GM19452 (cell line): ENCODE results near the gene ESRRA.
"Not testable (repeated sequence)": the region's sequence is repeated elsewhere in the genome, so short reads cannot be mapped to it uniquely, and the experiment has no call there.

Source experiments
- ATAC-seq: cut with Tn5 transposase; IDR thresholded peaks from one replicate; pipeline ENCODE4 v1.9.1; 2021; ENCODE audit not compliant: unreplicated experiment

ESRRA gene

GRCh38 chr11:64307795-64308194, 2.5 kb downstream of the ESRRA start:
- ATAC-seq = not testable (repeated sequence)

- no peak for ATAC-seq
Measured at GRCh38 chr11:64312947-64313346, 7.6 kb downstream of the ESRRA start.

DNA sequence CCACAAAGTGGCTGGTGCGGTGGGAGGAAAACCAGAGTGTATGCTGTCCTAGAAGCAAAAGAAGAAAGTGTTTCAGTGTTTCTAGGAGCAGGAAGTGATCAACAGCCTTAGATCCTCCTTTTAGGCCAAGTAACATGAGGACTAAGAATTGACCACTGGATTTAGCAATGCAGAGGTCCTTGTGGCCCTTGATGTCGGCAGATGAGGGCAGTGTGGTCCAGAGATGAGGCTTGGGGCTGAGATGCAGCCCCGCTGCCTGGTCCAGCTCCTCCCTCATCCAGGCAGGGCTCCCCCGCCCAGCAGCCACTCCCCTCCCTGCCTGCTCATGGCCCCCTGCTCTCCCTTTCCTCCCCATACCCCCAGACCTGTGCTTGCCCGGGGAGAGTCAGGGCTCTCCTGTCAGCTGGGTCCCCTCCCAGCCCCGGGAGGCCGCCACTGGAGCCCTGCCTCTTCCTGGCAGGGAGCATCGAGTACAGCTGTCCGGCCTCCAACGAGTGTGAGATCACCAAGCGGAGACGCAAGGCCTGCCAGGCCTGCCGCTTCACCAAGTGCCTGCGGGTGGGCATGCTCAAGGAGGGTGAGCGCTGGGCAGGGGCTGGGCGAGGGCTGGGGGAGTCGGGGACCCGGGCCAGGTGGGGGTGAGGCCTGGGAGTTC, 8.3 kb downstream of the ESRRA start:
- ATAC-seq = no peak

GRCh38 chr11:64314146-64314804, 9.0 kb downstream of the ESRRA start:
- ATAC-seq = no peak

GRCh38 chr11:64314805-64315561, 9.7 kb downstream of the ESRRA start:
- no peak for ATAC-seq

GRCh38 chr11:64315667-64316526, 10.6 kb downstream of the ESRRA start:
- not testable (repeated sequence) for ATAC-seq

DNA sequence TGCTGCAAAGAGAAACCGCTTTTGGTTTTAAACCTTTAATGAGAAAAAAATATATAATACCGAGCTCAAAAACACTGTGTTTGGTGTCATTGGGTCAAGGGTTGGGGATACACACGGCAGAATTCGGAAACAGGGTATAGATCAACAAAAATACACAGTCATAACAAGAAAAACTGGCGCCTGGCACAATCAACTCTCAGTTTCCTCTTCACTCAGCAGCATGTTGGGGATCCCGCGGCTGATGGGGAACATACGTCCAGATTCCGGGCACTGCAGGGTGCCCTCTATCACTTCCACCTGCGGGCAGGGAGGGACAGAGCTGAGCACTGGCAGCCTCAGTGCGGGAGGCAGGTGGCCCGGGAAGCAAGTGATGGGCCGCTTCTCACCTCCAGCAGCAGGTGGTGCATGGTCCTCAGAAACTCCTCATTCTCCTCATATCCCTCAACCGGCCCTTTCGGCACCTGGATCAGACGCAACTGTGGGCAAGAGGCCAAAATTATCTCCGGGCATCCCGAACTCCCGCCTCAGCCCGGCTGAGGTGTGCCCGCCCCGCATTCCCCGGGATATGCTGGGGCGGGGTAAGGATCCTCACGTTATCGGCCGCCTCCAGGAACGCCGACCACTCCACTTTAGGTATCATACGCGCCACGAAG, 11.5 kb downstream of the ESRRA start:
- ATAC-seq = no peak

- peak; percentile 62 for ATAC-seq
Measured at GRCh38 chr11:64317325-64317960, 12.1 kb downstream of the ESRRA start, which contains the start of gene TRMT112. Gene TRMT112, minus strand, starts transcription at chr11:64317559. Its CDS starts 33 bp downstream, at chr11:64317526.

DNA sequence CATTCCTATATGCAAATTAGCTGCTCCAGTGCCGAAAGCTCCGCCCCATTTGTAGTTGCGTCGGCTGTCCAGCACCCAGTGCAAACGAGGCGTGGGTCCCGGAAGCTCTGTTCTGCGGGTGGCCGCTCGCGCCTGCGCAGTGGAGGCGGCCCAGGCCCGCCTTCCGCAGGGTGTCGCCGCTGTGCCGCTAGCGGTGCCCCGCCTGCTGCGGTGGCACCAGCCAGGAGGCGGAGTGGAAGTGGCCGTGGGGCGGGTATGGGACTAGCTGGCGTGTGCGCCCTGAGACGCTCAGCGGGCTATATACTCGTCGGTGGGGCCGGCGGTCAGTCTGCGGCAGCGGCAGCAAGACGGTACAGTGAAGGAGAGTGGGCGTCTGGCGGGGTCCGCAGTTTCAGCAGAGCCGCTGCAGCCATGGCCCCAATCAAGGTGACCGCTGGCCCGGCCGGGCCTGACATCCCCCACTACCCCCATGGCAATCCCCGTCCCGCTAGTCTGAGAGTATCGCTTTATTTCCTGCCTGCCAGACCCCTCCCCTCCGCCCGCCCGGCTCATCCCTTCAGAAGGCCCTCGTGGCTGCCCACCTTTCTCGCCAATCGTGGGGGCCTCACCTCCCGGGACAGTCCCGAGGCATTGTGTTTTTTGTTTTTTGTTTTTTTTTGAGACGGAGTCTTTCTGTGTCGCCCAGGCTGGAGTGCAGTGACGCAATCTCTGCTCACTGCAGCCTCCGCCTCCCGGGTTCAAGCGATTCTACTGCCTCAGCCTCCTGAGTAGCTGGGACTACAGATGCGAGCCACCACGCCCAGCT, 12.8 kb downstream of the ESRRA start, which contains the start of gene PRDX5:
Gene PRDX5 (plus strand): TSS at position 161 of the 805 bp plus-strand sequence. CDS start 95 bp downstream, at position 256.
- peak; percentile 70 for ATAC-seq

- no peak for ATAC-seq
Measured at GRCh38 chr11:64318766-64319761, 13.7 kb downstream of the ESRRA start.

DNA sequence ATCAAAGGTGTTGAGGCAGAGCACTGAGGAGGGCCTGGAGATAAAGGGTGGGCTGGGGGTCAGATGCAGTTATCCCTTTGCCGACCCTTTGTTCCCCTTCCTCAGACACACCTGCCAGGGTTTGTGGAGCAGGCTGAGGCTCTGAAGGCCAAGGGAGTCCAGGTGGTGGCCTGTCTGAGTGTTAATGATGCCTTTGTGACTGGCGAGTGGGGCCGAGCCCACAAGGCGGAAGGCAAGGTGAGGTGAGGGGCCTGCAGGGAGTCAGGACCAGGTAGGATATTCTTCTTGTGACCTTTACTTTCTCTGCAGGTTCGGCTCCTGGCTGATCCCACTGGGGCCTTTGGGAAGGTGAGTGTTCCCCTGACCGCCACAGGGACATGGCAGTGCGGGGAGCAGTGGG, 15.2 kb downstream of the ESRRA start:
- ATAC-seq = no peak

DNA sequence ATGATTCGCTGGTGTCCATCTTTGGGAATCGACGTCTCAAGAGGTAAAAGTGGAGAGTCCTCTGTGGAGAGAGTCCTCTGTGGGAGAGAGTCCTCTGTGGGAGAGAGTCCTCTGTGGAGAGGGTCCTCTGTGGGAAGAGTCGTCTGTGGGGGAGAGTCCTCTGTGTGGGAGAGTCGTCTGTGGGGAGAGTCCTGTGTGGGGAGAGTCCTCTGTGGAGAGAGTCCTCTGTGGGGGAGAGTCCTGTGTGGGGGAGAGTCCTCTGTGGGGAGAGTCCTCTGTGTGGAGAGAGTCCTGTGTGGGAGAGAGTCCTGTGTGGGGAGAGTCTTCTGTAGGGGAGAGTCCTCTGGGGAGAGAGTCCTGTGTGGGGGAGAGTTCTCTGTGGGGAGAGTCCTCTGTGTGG, 15.7 kb downstream of the ESRRA start:
- ATAC-seq = no peak

DNA sequence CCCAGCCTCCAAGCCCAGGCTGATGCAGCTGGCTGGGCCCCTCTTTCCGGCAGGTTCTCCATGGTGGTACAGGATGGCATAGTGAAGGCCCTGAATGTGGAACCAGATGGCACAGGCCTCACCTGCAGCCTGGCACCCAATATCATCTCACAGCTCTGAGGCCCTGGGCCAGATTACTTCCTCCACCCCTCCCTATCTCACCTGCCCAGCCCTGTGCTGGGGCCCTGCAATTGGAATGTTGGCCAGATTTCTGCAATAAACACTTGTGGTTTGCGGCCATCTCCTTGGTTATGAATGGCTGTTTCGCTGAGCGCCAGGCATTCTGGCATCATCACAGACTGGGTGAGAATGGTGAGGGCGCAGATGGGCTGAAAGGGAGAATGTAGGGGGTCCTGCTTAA, 16.2 kb downstream of the ESRRA start:
- ATAC-seq = no peak

DNA sequence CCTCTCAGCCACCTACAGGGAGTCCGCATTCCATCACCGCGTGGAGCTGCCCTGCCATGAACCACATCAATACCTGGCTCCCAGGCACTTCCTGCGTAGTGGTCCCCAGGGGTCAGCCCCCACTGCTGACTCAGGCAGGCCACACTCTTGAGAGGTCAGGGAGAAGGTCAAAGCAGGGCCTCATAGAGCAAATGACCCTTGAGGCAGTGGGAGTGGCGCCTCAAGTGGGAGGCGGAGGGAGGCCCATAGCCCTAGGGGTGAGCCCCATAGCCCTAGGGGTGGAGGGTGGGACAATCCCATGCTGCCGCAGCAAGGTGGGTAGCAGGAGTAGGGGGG, 17.6 kb downstream of the ESRRA start:
- ATAC-seq = no peak

GRCh38 chr11:64323373-64323772, 18.0 kb downstream of the ESRRA start:
- ATAC-seq = no peak

GRCh38 chr11:64323984-64324383, 18.7 kb downstream of the ESRRA start:
- ATAC-seq = not testable (repeated sequence)

- no peak for ATAC-seq
Measured at GRCh38 chr11:64324692-64325469, 19.6 kb downstream of the ESRRA start.
